ENCODE results near the gene TSPAN3.

Gene TSPAN3

GRCh38 chr15:77083381-77084160, 12.7 kb upstream of the TSPAN3 start:
- peak; percentile 57 for DNase-seq (ENCODE audit: low spot score)

- no peak for DNase-seq (ENCODE audit: low spot score)
Measured at GRCh38 chr15:77081971-77082370, 11.1 kb upstream of the TSPAN3 start.

GRCh38 chr15:77076323-77076915, 5.5 kb upstream of the TSPAN3 start:
- DNase-seq (ENCODE audit: low spot score), result no peak

GRCh38 chr15:77075528-77075927, 4.6 kb upstream of the TSPAN3 start:
- DNase-seq (ENCODE audit: low spot score), result no peak

- DNase-seq (ENCODE audit: low spot score), result no peak
Measured at GRCh38 chr15:77074350-77074749, 3.4 kb upstream of the TSPAN3 start.

GRCh38 chr15:77071305-77072223, 655 bp upstream of the TSPAN3 start:
- no peak for DNase-seq (ENCODE audit: low spot score)

- DNase-seq (ENCODE audit: low spot score), result no peak
Measured at GRCh38 chr15:77070180-77070494, 772 bp downstream of the TSPAN3 start.

- no peak for DNase-seq (ENCODE audit: low spot score)
Measured at GRCh38 chr15:77069521-77070121, 1.3 kb downstream of the TSPAN3 start.

- no peak for DNase-seq (ENCODE audit: low spot score)
Measured at GRCh38 chr15:77068633-77069032, 2.3 kb downstream of the TSPAN3 start.

- no peak for DNase-seq (ENCODE audit: low spot score)
Measured at GRCh38 chr15:77067691-77068367, 3.1 kb downstream of the TSPAN3 start.

GRCh38 chr15:77066971-77067690, 3.8 kb downstream of the TSPAN3 start:
- no peak for DNase-seq (ENCODE audit: low spot score)

- DNase-seq (ENCODE audit: low spot score), result no peak
Measured at GRCh38 chr15:77064539-77065308, 6.2 kb downstream of the TSPAN3 start.

GRCh38 chr15:77064063-77064462, 6.8 kb downstream of the TSPAN3 start:
- DNase-seq (ENCODE audit: low spot score), result no peak

- no peak for DNase-seq (ENCODE audit: low spot score)
Measured at GRCh38 chr15:77063249-77063648, 7.7 kb downstream of the TSPAN3 start.

GRCh38 chr15:77060546-77060945, 10.4 kb downstream of the TSPAN3 start:
- no peak for DNase-seq (ENCODE audit: low spot score)

- DNase-seq (ENCODE audit: low spot score), result no peak
Measured at GRCh38 chr15:77059786-77060361, 11.0 kb downstream of the TSPAN3 start.

GRCh38 chr15:77058468-77058867, 12.4 kb downstream of the TSPAN3 start:
- no peak for DNase-seq (ENCODE audit: low spot score)

- no peak for DNase-seq (ENCODE audit: low spot score)
Measured at GRCh38 chr15:77057685-77058084, 13.2 kb downstream of the TSPAN3 start.

GRCh38 chr15:77057072-77057471, 13.8 kb downstream of the TSPAN3 start:
- DNase-seq (ENCODE audit: low spot score), result no peak

- no peak for DNase-seq (ENCODE audit: low spot score)
Measured at GRCh38 chr15:77053709-77054108, 17.2 kb downstream of the TSPAN3 start.
